Testis (tissue), 3 donors: Measurements from ENCODE around the gene FERMT1. TPM values are rescaled to one million over a fixed set of nuclear protein-coding genes. Genes with fewer than 3 reads are reported as not detected.
"Not testable (repeated sequence)": the region's sequence is repeated elsewhere in the genome, so short reads cannot be mapped to it uniquely, and the experiment has no call there.

Source experiments
- DNase-seq: peaks from one replicate; pipeline ENCODE4 v3.0.0-alpha.2; 2019
- H3K27ac ChIP-seq, 2 donors: fragments of 200-600 bp; sonication (generic); one replicate each; pipeline ENCODE4 v1.5.1; 2019
- H3K27me3 ChIP-seq: fragments of 200-600 bp; sonication (generic); one replicate; pipeline ENCODE4 v1.5.1; 2019
- H3K36me3 ChIP-seq: fragments of 200-600 bp; sonication (generic); one replicate; pipeline ENCODE4 v1.5.1; 2017; ENCODE audit warnings: low read depth; ENCODE audit errors: missing control alignments
- H3K4me1 ChIP-seq: fragments of 200-600 bp; sonication (generic); one replicate; pipeline ENCODE4 v1.5.1; 2019
- H3K4me3 ChIP-seq, 2 donors: fragments of 200-600 bp; sonication (generic); one replicate each; pipeline ENCODE4 v1.5.1; 2017 to 2019
- H3K9me3 ChIP-seq: fragments of 200-600 bp; sonication (generic); one replicate; pipeline ENCODE4 v1.5.1; 2017
- CTCF ChIP-seq, 3 experiments: fragments of 450-650 bp in 2 of 3; fragments of 200-600 bp in 1 of 3; sonication (generic) in 1 of 3; IDR thresholded peaks; one replicate each; pipeline ENCODE4 v1.5.1; 2016 to 2019; ENCODE audit warnings: antibody characterized with exemption in 3 of 3, mild to moderate bottlenecking in 2 of 3, moderate library complexity in 1 of 3
- POLR2A ChIP-seq: fragments of 450-650 bp; IDR thresholded peaks from one replicate; pipeline ENCODE4 v1.6.1; 2017; ENCODE audit warnings: antibody characterized with exemption, mild to moderate bottlenecking, moderate library complexity
- WGBS, 2 donors: methylation state at CpG; one replicate each; pipeline ENCODE4 v1.1.5; 2018; 5-methylcytosine and 5-hydroxymethylcytosine counted together
- intact Hi-C: fragments of 100-400 bp; cut with DNase I; formaldehyde crosslinking; loops from one replicate; pipeline ENCODE4 v1.15.1; 2023; ENCODE audit warnings: low total_unique reads
- polyA plus RNA-seq: library from polyadenylated mRNA; stranded (reverse); fragments of 350-450 nt; fragmentation: Illumina TruSeq; extraction: RNeasy Lipid Tissue Mini Kit (QIAGEN cat#74804); gene quantifications from one replicate; pipeline ENCODE4 v1.2.3, GENCODE V29; 2014; ENCODE audit warnings: low read depth, low replicate concordance; ENCODE audit not compliant: insufficient read depth
- total RNA-seq, 2 donors: library from RNA; depleted of rRNA; stranded (reverse); fragments of >200 nt; gene quantifications; one replicate each; pipeline ENCODE4 v1.2.3, GENCODE V29; 2016

Gene FERMT1
- total and polyA plus RNA-seq, 3 donors from 2014 or later = 1.8 to 5.7 (median 2.5) TPM

DNA sequence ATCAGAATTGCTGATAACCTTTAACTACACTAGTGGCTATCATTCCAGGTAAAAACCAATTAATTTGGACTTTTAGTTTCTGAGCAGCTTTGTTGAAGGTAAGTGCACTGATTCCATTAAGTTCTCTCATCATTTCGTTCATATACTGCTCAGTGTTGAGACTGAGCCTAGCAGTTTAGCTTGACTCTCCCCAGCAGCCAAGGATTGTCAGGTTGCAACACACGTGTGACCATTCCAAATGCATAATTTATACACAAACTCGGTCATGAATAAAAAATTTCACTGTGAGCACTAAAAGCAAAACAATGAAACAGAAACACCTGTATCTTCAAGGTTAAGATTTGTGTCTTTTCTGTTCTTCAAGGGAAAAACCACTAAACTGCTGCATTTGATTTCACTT, 8.9 kb downstream of the FERMT1 start:
- WGBS, 2 donors = 84 to 91% methylated on average over 3 of the region's 3 CpGs
- Histone ChIP-seq H3K27me3 (no peaks in the 10 kb centered on the region), H3K4me1 (no peaks in the 10 kb centered on the region), H3K9me3 (no peaks in the 10 kb centered on the region), H3K27ac (no peak overlapping the region), H3K36me3 (no peaks in the 10 kb centered on the region), H3K4me3 (no peak overlapping the region)
- intact Hi-C loops = no loop called here
- no peak for DNase-seq
- TF ChIP-seq POLR2A = no peak
- no peak for TF ChIP-seq CTCF (IDR thresholded peaks at IDR 0.05)

DNA sequence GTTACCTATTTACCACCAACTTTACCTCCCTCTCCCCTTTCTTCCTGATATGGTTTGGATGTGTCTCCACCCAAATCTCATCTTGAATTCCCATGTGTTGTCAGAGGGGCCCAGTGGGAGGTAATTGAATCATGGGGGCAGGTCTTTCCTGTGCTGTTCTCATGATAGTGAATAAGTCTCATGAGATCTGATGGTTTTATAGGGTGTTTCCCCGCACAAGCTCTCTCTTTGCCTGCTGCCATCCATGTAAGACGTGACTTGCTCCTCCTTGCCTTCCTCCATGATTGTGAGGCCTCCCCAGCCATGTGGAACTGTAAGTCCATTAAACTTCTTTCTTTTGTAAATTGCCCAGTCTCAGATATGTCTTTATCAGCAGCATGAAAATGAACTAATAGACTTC, 9.9 kb downstream of the FERMT1 start:
- H3K4me1 ChIP-seq, H3K9me3 ChIP-seq, H3K4me3 ChIP-seq, intact Hi-C loops, DNase-seq, H3K36me3 ChIP-seq, H3K27me3 ChIP-seq, H3K27ac ChIP-seq: not testable (repeated sequence)
- 95 to 100% methylated on average over 2 of the region's 2 CpGs for WGBS, 2 donors

- DNase-seq = no peak
- TF ChIP-seq POLR2A (no peak), CTCF (IDR thresholded peaks at IDR 0.05) (no peak)
- no peak overlapping the region for H3K4me3 ChIP-seq
- H3K27ac ChIP-seq = no peak overlapping the region
- no peaks in the 10 kb centered on the region for H3K9me3 ChIP-seq
- no peaks in the 10 kb centered on the region for H3K4me1 ChIP-seq
- no peaks in the 10 kb centered on the region for H3K36me3 ChIP-seq
- no peaks in the 10 kb centered on the region for H3K27me3 ChIP-seq
- intact Hi-C loops = no loop called here
- WGBS, 2 donors = 96 to 97% methylated on average over 3 of the region's 3 CpGs
Observed at GRCh38 chr20:6108330-6108729, 14.5 kb downstream of the FERMT1 start.

DNA sequence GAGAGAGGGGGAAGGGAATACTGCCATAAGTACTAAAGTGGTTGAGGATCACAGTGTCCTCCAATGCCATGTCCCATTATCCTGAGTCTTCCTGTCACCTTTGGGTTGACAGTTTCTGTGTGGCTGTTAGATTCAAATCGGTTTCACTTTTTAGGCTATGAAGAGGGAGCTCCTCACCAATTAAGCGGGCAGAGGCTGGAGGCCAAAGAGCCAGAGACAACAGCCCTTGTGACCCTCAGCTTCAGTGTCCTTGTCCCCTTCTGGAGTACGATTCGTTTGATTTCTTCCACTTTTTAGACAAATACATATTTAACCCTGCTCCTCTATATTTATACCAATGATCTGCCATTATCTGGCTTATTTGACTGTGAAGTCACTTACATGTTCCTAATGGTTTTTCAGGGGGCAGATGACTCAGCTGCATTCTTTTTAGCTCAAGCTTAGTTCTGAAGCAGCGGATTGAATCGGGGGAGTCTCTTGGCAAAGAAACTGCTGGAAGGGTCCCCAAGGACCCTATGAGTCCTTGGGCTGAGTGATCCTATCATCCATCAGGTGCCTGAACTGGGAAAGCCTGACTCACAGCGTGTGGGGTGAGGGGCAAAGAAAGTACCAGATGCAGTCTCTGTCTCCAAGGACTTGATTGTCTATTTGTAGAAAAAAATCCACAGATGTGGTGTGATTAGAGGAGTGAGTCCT, 18.2 kb downstream of the FERMT1 start:
- H3K4me1 ChIP-seq = no peaks in the 10 kb centered on the region
- no peak overlapping the region for H3K27ac ChIP-seq
- intact Hi-C loops = no loop called here
- no peaks in the 10 kb centered on the region for H3K27me3 ChIP-seq
- no peaks in the 10 kb centered on the region for H3K9me3 ChIP-seq
- H3K4me3 ChIP-seq = no peak overlapping the region
- no peak for DNase-seq
- WGBS, 2 donors = 62 to 64% methylated on average over 7 of the region's 7 CpGs
- TF ChIP-seq POLR2A = no peak
- no peak for TF ChIP-seq CTCF (IDR thresholded peaks at IDR 0.05)
- H3K36me3 ChIP-seq = no peaks in the 10 kb centered on the region

DNA sequence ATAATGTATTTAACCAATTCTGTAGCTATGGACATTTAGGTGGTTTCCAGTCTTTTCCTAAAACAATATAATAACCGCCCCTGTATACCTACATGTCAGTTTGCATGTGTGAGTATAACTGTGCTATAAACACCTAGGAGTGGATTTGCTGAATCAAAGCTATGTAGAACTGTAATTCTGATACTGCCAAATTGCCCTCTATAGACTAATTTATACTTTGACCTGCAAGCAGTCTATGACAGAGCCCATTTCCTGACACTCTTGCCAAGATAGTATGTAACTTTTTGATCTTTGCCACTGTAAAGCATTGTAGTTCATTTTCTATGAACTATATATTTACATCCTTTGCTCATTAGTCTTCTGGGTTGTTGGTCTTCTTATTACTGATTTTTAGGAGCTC, 19.5 kb downstream of the FERMT1 start:
- Histone ChIP-seq H3K27me3 (no peaks in the 10 kb centered on the region), H3K9me3 (no peaks in the 10 kb centered on the region), H3K4me1 (no peaks in the 10 kb centered on the region), H3K4me3 (no peak overlapping the region), H3K27ac (no peak overlapping the region), H3K36me3 (no peaks in the 10 kb centered on the region)
- WGBS, 2 donors = 93 to 100% methylated on average over 1 of the region's 1 CpG
- intact Hi-C loops = no loop called here
- TF ChIP-seq POLR2A (no peak), CTCF (IDR thresholded peaks at IDR 0.05) (no peak)
- DNase-seq = no peak
